Testis (tissue), 3 donors: ENCODE measurements around the gene SEC24D. TPM values are rescaled to one million over a fixed set of nuclear protein-coding genes. Genes with fewer than 3 reads are reported as not detected.

ENCODE experiments used
- DNase-seq: peaks from one replicate; pipeline ENCODE4 v3.0.0-alpha.2; 2019
- H3K27ac ChIP-seq, 2 donors: fragments of 200-600 bp; sonication (generic); one replicate each; pipeline ENCODE4 v1.5.1; 2019
- H3K27me3 ChIP-seq: fragments of 200-600 bp; sonication (generic); one replicate; pipeline ENCODE4 v1.5.1; 2019
- H3K36me3 ChIP-seq: fragments of 200-600 bp; sonication (generic); one replicate; pipeline ENCODE4 v1.5.1; 2017; ENCODE audit warnings: low read depth; ENCODE audit errors: missing control alignments
- H3K4me1 ChIP-seq: fragments of 200-600 bp; sonication (generic); one replicate; pipeline ENCODE4 v1.5.1; 2019
- H3K4me3 ChIP-seq, 2 donors: fragments of 200-600 bp; sonication (generic); one replicate each; pipeline ENCODE4 v1.5.1; 2017 to 2019
- H3K9me3 ChIP-seq: fragments of 200-600 bp; sonication (generic); one replicate; pipeline ENCODE4 v1.5.1; 2017
- POLR2A ChIP-seq: fragments of 450-650 bp; IDR thresholded peaks from one replicate; pipeline ENCODE4 v1.6.1; 2017; ENCODE audit warnings: antibody characterized with exemption, mild to moderate bottlenecking, moderate library complexity
- WGBS, 2 donors: methylation state at CpG; one replicate each; pipeline ENCODE4 v1.1.5; 2018; 5-methylcytosine and 5-hydroxymethylcytosine counted together
- intact Hi-C: fragments of 100-400 bp; cut with DNase I; formaldehyde crosslinking; loops from one replicate; pipeline ENCODE4 v1.15.1; 2023; ENCODE audit warnings: low total_unique reads
- polyA plus RNA-seq: library from polyadenylated mRNA; stranded (reverse); fragments of 350-450 nt; fragmentation: Illumina TruSeq; extraction: RNeasy Lipid Tissue Mini Kit (QIAGEN cat#74804); gene quantifications from one replicate; pipeline ENCODE4 v1.2.3, GENCODE V29; 2014; ENCODE audit warnings: low read depth, low replicate concordance; ENCODE audit not compliant: insufficient read depth
- total RNA-seq, 2 donors: library from RNA; depleted of rRNA; stranded (reverse); fragments of >200 nt; gene quantifications; one replicate each; pipeline ENCODE4 v1.2.3, GENCODE V29; 2016
- TF ChIP-seq, protein P1 (sequence below), 3 experiments: fragments of 450-650 bp in 2 of 3; fragments of 200-600 bp in 1 of 3; sonication (generic) in 1 of 3; IDR thresholded peaks; one replicate each; pipeline ENCODE4 v1.5.1; 2016 to 2019; ENCODE audit warnings: antibody characterized with exemption in 3 of 3, mild to moderate bottlenecking in 2 of 3, moderate library complexity in 1 of 3

The SEC24D gene
- total and polyA plus RNA-seq, 3 donors from 2014 or later, result 53.4 to 74.1 (median 62.2) TPM

DNA sequence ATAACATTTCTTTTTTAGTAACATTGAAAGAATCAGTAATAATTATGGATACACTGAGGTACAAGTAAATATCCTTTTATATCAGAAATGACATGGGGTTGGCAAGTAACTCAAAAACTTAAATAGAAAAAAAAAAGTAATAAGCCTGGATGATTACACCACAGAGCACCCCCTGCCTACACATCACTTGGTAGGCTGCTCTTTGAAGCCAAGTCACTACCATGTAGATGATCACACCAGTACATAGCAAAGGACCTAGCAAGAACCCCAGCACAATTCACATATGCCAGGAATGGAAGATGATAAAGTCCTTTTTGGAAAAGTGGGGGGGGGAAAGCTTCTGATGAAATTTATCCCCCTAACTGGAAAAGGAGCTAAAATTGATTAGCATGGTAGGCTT is 93.9 kb downstream of the SEC24D start:
- peaks cover 30% of the 10 kb centered on the region for H3K4me1 ChIP-seq
- intact Hi-C loops, result no loop called here
- H3K27ac ChIP-seq, result no peak overlapping the region
- DNase-seq, result no peak
- no peaks in the 10 kb centered on the region for H3K9me3 ChIP-seq
- H3K27me3 ChIP-seq, result no peaks in the 10 kb centered on the region
- H3K4me3 ChIP-seq, result no peak overlapping the region
- TF ChIP-seq, protein P1, sequence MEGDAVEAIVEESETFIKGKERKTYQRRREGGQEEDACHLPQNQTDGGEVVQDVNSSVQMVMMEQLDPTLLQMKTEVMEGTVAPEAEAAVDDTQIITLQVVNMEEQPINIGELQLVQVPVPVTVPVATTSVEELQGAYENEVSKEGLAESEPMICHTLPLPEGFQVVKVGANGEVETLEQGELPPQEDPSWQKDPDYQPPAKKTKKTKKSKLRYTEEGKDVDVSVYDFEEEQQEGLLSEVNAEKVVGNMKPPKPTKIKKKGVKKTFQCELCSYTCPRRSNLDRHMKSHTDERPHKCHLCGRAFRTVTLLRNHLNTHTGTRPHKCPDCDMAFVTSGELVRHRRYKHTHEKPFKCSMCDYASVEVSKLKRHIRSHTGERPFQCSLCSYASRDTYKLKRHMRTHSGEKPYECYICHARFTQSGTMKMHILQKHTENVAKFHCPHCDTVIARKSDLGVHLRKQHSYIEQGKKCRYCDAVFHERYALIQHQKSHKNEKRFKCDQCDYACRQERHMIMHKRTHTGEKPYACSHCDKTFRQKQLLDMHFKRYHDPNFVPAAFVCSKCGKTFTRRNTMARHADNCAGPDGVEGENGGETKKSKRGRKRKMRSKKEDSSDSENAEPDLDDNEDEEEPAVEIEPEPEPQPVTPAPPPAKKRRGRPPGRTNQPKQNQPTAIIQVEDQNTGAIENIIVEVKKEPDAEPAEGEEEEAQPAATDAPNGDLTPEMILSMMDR (IDR thresholded peaks at IDR 0.05), result no peak
- TF ChIP-seq POLR2A, result no peak
- H3K36me3 ChIP-seq, result no peaks in the 10 kb centered on the region

DNA sequence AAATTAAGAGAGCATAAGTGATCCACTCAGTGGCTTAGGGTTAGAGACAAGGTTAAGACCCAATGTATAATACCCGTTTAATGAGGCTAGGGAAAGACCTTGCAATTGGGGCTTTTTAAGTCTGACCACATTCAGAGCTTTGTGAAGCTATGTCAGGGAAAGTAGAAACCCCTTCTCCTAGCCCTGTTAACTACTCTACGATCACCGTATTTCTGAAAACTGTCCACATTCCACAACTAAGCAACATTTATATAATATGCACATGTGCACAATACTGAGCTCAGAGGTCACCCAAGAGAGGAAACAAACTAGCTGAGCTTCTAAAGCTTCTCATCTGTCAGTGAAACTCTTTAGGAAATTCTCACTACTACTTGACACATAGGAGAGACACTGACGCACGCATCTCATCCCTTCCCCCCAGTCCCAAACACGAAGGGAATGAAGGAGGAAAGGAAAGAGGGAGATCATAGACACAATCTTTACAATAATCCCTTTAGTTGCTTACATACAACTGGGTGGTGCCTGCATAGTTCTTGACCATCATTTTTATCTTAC is 94.5 kb downstream of the SEC24D start:
- H3K4me1 ChIP-seq, result peaks cover 24% of the 10 kb centered on the region
- H3K9me3 ChIP-seq, result no peaks in the 10 kb centered on the region
- H3K4me3 ChIP-seq, result no peak overlapping the region
- intact Hi-C loops, result no loop called here
- DNase-seq, result no peak
- H3K27ac ChIP-seq, result peak overlapping the region in 1 of 2 donors; percentile 32
- WGBS, 2 donors, result 34 to 46% methylated on average over 6 of the region's 6 CpGs
- H3K27me3 ChIP-seq, result no peaks in the 10 kb centered on the region
- TF ChIP-seq, protein P1 (IDR thresholded peaks at IDR 0.05), result no peak
- no peak for TF ChIP-seq POLR2A
- H3K36me3 ChIP-seq, result no peaks in the 10 kb centered on the region

DNA sequence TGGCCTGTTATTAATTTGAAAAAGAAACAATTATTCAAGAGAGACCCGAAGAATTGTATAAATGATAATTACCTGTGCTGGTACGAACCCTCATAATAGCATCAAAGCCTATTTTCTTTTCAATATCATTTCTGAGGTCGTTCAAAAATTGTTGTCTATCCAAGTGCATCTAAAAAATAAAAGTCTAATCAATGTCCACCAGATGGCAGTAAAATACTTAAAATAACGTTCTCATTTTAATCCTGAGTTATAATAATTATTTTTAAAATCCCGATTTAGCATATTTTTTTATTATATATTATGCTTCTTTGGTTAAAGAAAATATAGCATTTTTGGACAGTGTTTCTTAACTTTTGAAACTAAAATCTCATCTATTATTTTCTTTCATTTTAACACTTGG is 95.1 kb downstream of the SEC24D start:
- DNase-seq, result no peak
- WGBS, 2 donors, result 40 to 45% methylated on average over 5 of the region's 5 CpGs
- TF ChIP-seq, protein P1 (IDR thresholded peaks at IDR 0.05), result peak in 1 of 3 experiments; percentile 62
- no peak for TF ChIP-seq POLR2A
- Histone ChIP-seq H3K9me3 (no peaks in the 10 kb centered on the region), H3K4me3 (no peak overlapping the region), H3K36me3 (no peaks in the 10 kb centered on the region), H3K4me1 (peaks cover 19% of the 10 kb centered on the region), H3K27me3 (no peaks in the 10 kb centered on the region), H3K27ac (peak overlapping the region in 1 of 2 donors; percentile 32)
- intact Hi-C loops, result no loop called here

DNA sequence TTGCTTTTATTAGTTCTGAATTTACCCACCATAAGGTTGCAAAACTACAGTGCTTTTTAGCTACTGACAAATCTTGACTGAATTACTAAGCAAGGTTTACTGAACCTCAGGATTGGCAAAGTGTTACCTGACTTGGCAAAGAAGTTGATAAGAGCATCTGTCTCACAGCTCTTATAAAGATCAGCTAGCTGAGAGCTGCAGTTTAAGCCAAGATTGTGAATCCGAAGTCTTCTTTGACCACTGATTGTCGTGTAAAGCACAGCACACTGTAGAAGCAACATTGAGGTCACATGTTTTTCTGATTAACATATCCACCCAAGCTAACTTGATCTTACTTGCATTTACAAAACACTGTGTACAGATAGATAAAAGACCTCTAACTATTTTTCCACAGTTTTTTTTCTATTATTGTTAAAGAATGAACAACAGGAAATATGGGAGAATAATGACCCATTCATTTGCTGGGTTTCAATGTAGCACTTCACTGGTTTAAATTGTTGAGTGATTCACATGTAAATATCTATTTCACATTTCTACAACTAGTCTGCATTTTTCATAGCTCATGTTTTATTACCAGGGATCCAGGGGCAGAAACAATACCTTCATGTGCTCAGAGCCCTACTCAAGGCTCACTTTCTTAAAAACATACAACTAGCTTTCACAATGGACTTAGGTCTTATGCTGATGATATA is 96.8 kb downstream of the SEC24D start:
- H3K27ac ChIP-seq, result peak overlapping the region in 1 of 2 donors; percentile 55
- no peak for TF ChIP-seq POLR2A
- TF ChIP-seq, protein P1 (IDR thresholded peaks at IDR 0.05), result no peak
- H3K9me3 ChIP-seq, result no peaks in the 10 kb centered on the region
- intact Hi-C loops, result no loop called here
- DNase-seq, result no peak
- H3K4me1 ChIP-seq, result peaks cover 7% of the 10 kb centered on the region
- WGBS, 2 donors, result 41 to 56% methylated on average over 2 of the region's 2 CpGs
- no peak overlapping the region for H3K4me3 ChIP-seq
- H3K36me3 ChIP-seq, result no peaks in the 10 kb centered on the region
- no peaks in the 10 kb centered on the region for H3K27me3 ChIP-seq

DNA sequence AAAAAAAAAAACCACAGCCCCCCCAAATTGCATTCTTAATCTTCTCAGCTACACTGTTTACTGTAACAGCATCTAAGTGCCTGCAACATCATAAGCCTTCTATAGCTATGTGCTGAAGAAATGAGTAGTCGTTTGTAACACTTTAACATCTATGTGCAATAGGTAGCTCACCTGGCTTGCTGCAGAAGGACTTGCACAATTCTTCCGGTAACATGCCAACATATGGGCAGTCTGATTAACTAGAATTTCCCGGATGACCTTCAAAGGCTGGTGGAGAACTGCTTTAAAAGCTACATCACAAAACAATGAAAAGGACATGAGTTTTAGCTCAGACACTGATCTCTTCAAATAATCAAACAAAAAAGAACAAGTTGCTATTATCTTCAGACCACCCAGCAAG is 97.8 kb downstream of the SEC24D start:
- TF ChIP-seq, protein P1 (IDR thresholded peaks at IDR 0.05), result no peak
- Histone ChIP-seq H3K27ac (peak overlapping the region in 1 of 2 donors; percentile 55), H3K36me3 (no peaks in the 10 kb centered on the region), H3K4me3 (no peak overlapping the region), H3K27me3 (no peaks in the 10 kb centered on the region), H3K9me3 (no peaks in the 10 kb centered on the region), H3K4me1 (peaks cover 7% of the 10 kb centered on the region)
- WGBS, 2 donors, result 57 to 59% methylated on average over 3 of the region's 3 CpGs
- no peak for DNase-seq
- intact Hi-C loops, result no loop called here
